GM10266 (cell line): ENCODE measurements around the gene HMBS.
"Not testable (repeated sequence)": the region's sequence is repeated elsewhere in the genome, so short reads cannot be mapped to it uniquely, and the experiment has no call there.

Experiments
- DNase-seq: peaks from one replicate; pipeline ENCODE4 v3.0.0; 2012; ENCODE audit errors: extremely low spot score
- CTCF ChIP-seq: IDR thresholded peaks from 2 replicates; pipeline ENCODE4 v1.5.1; 2012; ENCODE audit warnings: mild to moderate bottlenecking, low read depth; ENCODE audit not compliant: control insufficient read depth, insufficient read depth; ENCODE audit errors: missing control alignments

The HMBS gene

GRCh38 chr11:119099711-119100110, 15.0 kb downstream of the HMBS start:
- TF ChIP-seq CTCF, result no peak
- DNase-seq, result no peak

GRCh38 chr11:119100246-119100970, 15.7 kb downstream of the HMBS start:
- DNase-seq, result no peak
- peak; percentile 40 for TF ChIP-seq CTCF

- TF ChIP-seq CTCF, result no peak
- DNase-seq, result no peak
Observed at GRCh38 chr11:119100994-119101758, 16.5 kb downstream of the HMBS start.

GRCh38 chr11:119101759-119102423, 17.2 kb downstream of the HMBS start, which contains the start of gene DPAGT1:
TSS of gene DPAGT1 (minus strand) at chr11:119101853. CDS start at chr11:119101655, 198 bp downstream.
- TF ChIP-seq CTCF, result no peak
- peak; percentile 81 for DNase-seq

GRCh38 chr11:119103161-119103664, 18.5 kb downstream of the HMBS start:
- DNase-seq, result not testable (repeated sequence)

- no peak for DNase-seq
- peak; percentile 13 for TF ChIP-seq CTCF
Observed at GRCh38 chr11:119103793-119104192, 19.1 kb downstream of the HMBS start.
